ENCODE data around the gene CTNNA2. TPM values are rescaled to one million over a fixed set of nuclear protein-coding genes. Genes with fewer than 3 reads are reported as not detected.

Gene CTNNA2
- total and polyA plus RNA-seq, 2 of the 8 experiments (the other 6 are each of a cell fraction or from before 2014, with no cell fraction given): 3.9 to 9.0 TPM

GRCh38 chr2:80280598-80280997 is 767.7 kb downstream of the CTNNA2 start (continued):
- no peak for TF ChIP-seq CHD7 (IDR thresholded peaks at IDR 0.05; ENCODE audit: insufficient replicate concordance, low read length)
- no peak for TF ChIP-seq KDM5A (IDR thresholded peaks at IDR 0.05; ENCODE audit: low read length)
- no peak for TF ChIP-seq TAF1 (IDR thresholded peaks at IDR 0.05; ENCODE audit: low read depth, low read length)
- no peak for TF ChIP-seq FOSL1 (IDR thresholded peaks at IDR 0.05; ENCODE audit: insufficient read depth, low read depth, low read length)
- no peak for TF ChIP-seq SIX5 (IDR thresholded peaks at IDR 0.05; ENCODE audit: low read depth, low read length)
- no peak for TF ChIP-seq CHD2 (IDR thresholded peaks at IDR 0.05; ENCODE audit: low read length)
- no peak for TF ChIP-seq POU5F1 (IDR thresholded peaks at IDR 0.05; ENCODE audit: low read depth, low read length)
- no peak for TF ChIP-seq CREB1 (IDR thresholded peaks at IDR 0.05)
- no peak for TF ChIP-seq SP1 (IDR thresholded peaks at IDR 0.05; ENCODE audit: low read depth, low read length)
- TF ChIP-seq E2F6 (IDR thresholded peaks at IDR 0.05): no peak
- no peak for TF ChIP-seq SUZ12 (IDR thresholded peaks at IDR 0.05; ENCODE audit: low read length)

All from H1 (cell line).